OCI-LY1 (cell line): ENCODE data around the gene GRK1.

Experiments used
- H2AFZ ChIP-seq: fragments of 200-600 bp; sonication (generic), shearing (Covaris generic); 2 replicates; pipeline ENCODE4 v1.6.0; 2014; ENCODE audit warnings: antibody characterized with exemption, mild to moderate bottlenecking, low read length
- H3F3A ChIP-seq: fragments of 200-600 bp; sonication (generic), shearing (Covaris generic); 2 replicates; pipeline ENCODE4 v1.6.0; 2014; ENCODE audit warnings: mild to moderate bottlenecking, antibody characterized with exemption, low read length, moderate library complexity; ENCODE audit not compliant: insufficient read depth
- H3K27ac ChIP-seq: fragments of 200-600 bp; sonication (generic); 2 replicates; pipeline ENCODE4 v1.5.1; 2014; ENCODE audit warnings: low read length, mixed run types, mild to moderate bottlenecking, low read depth; ENCODE audit not compliant: poor library complexity, severe bottlenecking
- H3K27me3 ChIP-seq: fragments of 200-600 bp; sonication (generic); 2 replicates; pipeline ENCODE4 v1.6.0; 2014; ENCODE audit warnings: antibody characterized with exemption, mild to moderate bottlenecking, low read length, moderate library complexity; ENCODE audit not compliant: insufficient read depth
- H3K36me3 ChIP-seq: fragments of 200-600 bp; sonication (generic); 2 replicates; pipeline ENCODE4 v1.6.1; 2014; ENCODE audit warnings: mild to moderate bottlenecking, antibody characterized with exemption, low read length, moderate library complexity, mixed read lengths; ENCODE audit not compliant: insufficient read depth
- H3K4me1 ChIP-seq: fragments of 200-600 bp; sonication (generic); 2 replicates; pipeline ENCODE4 v1.5.1; 2014; ENCODE audit warnings: mild to moderate bottlenecking, low read length, moderate library complexity; ENCODE audit not compliant: insufficient read depth, severe bottlenecking
- H3K4me2 ChIP-seq: fragments of 200-600 bp; sonication (generic), shearing (Covaris generic); 2 replicates; pipeline ENCODE4 v1.6.1; 2014; ENCODE audit warnings: low read length
- H3K4me3 ChIP-seq: fragments of 200-600 bp; sonication (generic); 2 replicates; pipeline ENCODE4 v1.5.1; 2014; ENCODE audit warnings: low read length, low read depth, mild to moderate bottlenecking, mixed read lengths; ENCODE audit not compliant: poor library complexity, severe bottlenecking
- H3K79me2 ChIP-seq: fragments of 200-600 bp; shearing (Covaris generic); 2 replicates; pipeline ENCODE4 v1.6.1; 2016; ENCODE audit warnings: mixed run types, low read length, mixed read lengths; ENCODE audit not compliant: insufficient read depth
- H3K9ac ChIP-seq: fragments of 200-600 bp; sonication (generic), shearing (Covaris generic); 2 replicates; pipeline ENCODE4 v1.6.1; 2014; ENCODE audit warnings: mild to moderate bottlenecking, low read length, mixed read lengths
- H3K9me2 ChIP-seq: fragments of 200-600 bp; sonication (generic), shearing (Covaris generic); 2 replicates; pipeline ENCODE4 v1.6.1; 2014; ENCODE audit warnings: low read depth, mild to moderate bottlenecking, low read length, mixed read lengths
- H3K9me3 ChIP-seq: fragments of 200-600 bp; shearing (Covaris generic); 2 replicates; pipeline ENCODE4 v1.6.1; 2014; ENCODE audit warnings: low read length, mixed read lengths
- H4K20me1 ChIP-seq: fragments of 200-600 bp; sonication (generic), shearing (Covaris generic); 2 replicates; pipeline ENCODE4 v1.6.0; 2016; ENCODE audit warnings: mild to moderate bottlenecking, low read length; ENCODE audit not compliant: insufficient read depth
- CTCF ChIP-seq: fragments of 200-600 bp; sonication (generic), shearing (Covaris generic); IDR thresholded peaks from 2 replicates; pipeline ENCODE4 v1.5.1; 2017; ENCODE audit warnings: mild to moderate bottlenecking, antibody characterized with exemption, low read length, moderate library complexity, mixed read lengths
- EZH2 ChIP-seq: fragments of 200-600 bp; sonication (generic), shearing (Covaris generic); IDR thresholded peaks from 2 replicates; pipeline ENCODE4 v1.8.0; 2017; ENCODE audit warnings: borderline replicate concordance, mixed run types, mild to moderate bottlenecking, antibody characterized with exemption, low read length, moderate library complexity, mixed read lengths

Gene GRK1

DNA sequence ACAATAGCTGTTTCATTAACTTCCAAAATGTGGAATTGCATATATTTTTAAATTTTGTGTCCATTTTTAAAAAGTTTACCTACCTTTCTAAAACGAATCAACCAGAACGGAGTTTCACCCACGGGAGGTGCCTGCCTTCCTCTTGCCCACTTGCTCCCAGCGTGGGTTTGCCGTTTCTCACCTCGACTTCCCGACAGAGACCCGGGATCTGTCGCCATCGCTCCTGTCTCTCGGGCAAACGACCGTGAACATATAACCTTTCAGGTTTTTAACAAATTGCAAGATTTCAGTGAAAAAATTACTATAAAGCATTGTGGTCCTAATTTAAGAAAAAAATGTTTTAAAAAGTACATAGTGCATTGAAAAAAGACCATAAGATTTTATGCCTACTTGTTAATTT, 96.2 kb downstream of the GRK1 start:
- Histone ChIP-seq H4K20me1 (no peaks in the 10 kb centered on the region), H3K79me2 (no peaks in the 10 kb centered on the region), H3K9me2 (no peaks in the 10 kb centered on the region), H3K4me2 (no peak overlapping the region), H3K9ac (no peak overlapping the region), H3K27me3 (peaks cover 15% of the 10 kb centered on the region), H3K4me3 (no peak overlapping the region), H3F3A (no peaks in the 10 kb centered on the region), H3K9me3 (no peaks in the 10 kb centered on the region), H2AFZ (no peak overlapping the region), H3K36me3 (no peaks in the 10 kb centered on the region), H3K27ac (no peak overlapping the region), H3K4me1 (peaks cover 9% of the 10 kb centered on the region)
- peak; percentile 78; the same call in 1 of the 2 replicates for TF ChIP-seq EZH2
- no peak for TF ChIP-seq CTCF

GRCh38 chr13:113763961-113764792, 97.2 kb downstream of the GRK1 start:
- H2AFZ ChIP-seq, result no peak overlapping the region
- TF ChIP-seq EZH2, result no peak
- TF ChIP-seq CTCF, result no peak
- no peaks in the 10 kb centered on the region for H4K20me1 ChIP-seq
- H3K4me3 ChIP-seq, result no peak overlapping the region
- H3K27ac ChIP-seq, result no peak overlapping the region
- no peaks in the 10 kb centered on the region for H3F3A ChIP-seq
- no peaks in the 10 kb centered on the region for H3K36me3 ChIP-seq
- H3K4me2 ChIP-seq, result no peak overlapping the region
- no peaks in the 10 kb centered on the region for H3K79me2 ChIP-seq
- H3K27me3 ChIP-seq, result peaks cover 15% of the 10 kb centered on the region
- peaks cover 6% of the 10 kb centered on the region for H3K4me1 ChIP-seq
- no peak overlapping the region for H3K9ac ChIP-seq
- no peaks in the 10 kb centered on the region for H3K9me2 ChIP-seq
- H3K9me3 ChIP-seq, result no peaks in the 10 kb centered on the region

GRCh38 chr13:113764793-113765563, 98.0 kb downstream of the GRK1 start:
- no peak overlapping the region for H3K4me2 ChIP-seq
- H3K27me3 ChIP-seq, result peaks cover 13% of the 10 kb centered on the region; the same call in 1 of the 2 replicates
- H3F3A ChIP-seq, result no peaks in the 10 kb centered on the region
- no peak for TF ChIP-seq EZH2
- no peak for TF ChIP-seq CTCF
- no peak overlapping the region for H2AFZ ChIP-seq
- H3K4me3 ChIP-seq, result no peak overlapping the region
- no peak overlapping the region for H3K9ac ChIP-seq
- H3K36me3 ChIP-seq, result no peaks in the 10 kb centered on the region
- H4K20me1 ChIP-seq, result no peaks in the 10 kb centered on the region
- no peaks in the 10 kb centered on the region for H3K4me1 ChIP-seq
- no peaks in the 10 kb centered on the region for H3K79me2 ChIP-seq
- H3K9me2 ChIP-seq, result no peaks in the 10 kb centered on the region
- no peak overlapping the region for H3K27ac ChIP-seq
- H3K9me3 ChIP-seq, result no peaks in the 10 kb centered on the region
